ENCODE measurements around the gene PHF5A. TPM values are rescaled to one million over a fixed set of nuclear protein-coding genes. Genes with fewer than 3 reads are reported as not detected.
"Not testable (repeated sequence)": the region's sequence is repeated elsewhere in the genome, so short reads cannot be mapped to it uniquely, and the experiment has no call there.

PHF5A gene
- total RNA-seq, 1 donor from 2014 or later: 88.9 TPM

GRCh38 chr22:41470886-41471285, 2.4 kb upstream of the PHF5A start:
- DNase-seq (ENCODE audit: low read depth, low spot score): no peak
- Mint-ChIP-seq H3K27ac (ENCODE audit: unreplicated experiment) (no peak overlapping the region), H3K4me3 (peak overlapping the region; percentile 92), H3K27me3 (ENCODE audit: low read depth) (no peaks in the 10 kb centered on the region), H3K36me3 (ENCODE audit: low read depth) (peaks cover 6% of the 10 kb centered on the region), H3K4me1 (peaks cover 31% of the 10 kb centered on the region), H3K9me3 (no peaks in the 10 kb centered on the region)
- no peak for TF ChIP-seq CTCF (conservative IDR thresholded peaks at IDR 0.05)

DNA sequence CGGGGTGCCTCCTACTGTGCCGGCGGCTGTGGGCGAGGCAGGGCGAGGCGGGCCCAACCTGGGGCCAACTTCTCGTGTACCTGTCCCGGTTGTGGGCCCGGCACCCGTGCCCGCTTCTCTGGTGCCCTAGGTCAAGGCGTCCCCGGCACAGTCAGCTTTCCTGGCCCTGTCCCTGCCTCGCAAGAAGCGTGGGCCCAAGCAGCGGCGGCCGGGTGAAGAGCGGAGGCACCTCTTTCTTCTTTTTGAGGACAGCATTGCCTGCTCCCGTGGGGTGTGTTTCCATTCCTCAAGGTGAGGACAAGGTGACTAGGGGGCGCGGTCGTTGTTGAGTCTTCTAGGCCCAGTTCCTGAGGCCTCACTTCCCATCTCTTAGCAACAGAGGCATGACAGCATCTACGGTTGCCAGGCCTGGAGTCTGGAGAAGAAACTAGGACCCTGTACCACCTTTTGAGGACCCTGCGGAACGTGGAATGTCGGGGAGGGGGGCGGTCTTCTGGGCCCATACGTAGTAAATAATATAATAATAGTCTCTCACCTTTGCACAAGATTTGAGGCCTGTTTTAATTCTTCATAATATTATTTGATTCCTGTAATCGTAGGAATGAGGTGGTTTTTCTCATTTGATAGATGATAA, 843 bp upstream of the PHF5A start:
- Mint-ChIP-seq H3K27ac (ENCODE audit: unreplicated experiment) (peak overlapping the region; percentile 60), H3K4me3 (peak overlapping the region; percentile 92), H3K9me3 (no peaks in the 10 kb centered on the region), H3K36me3 (ENCODE audit: low read depth) (peaks cover 8% of the 10 kb centered on the region), H3K4me1 (peaks cover 31% of the 10 kb centered on the region), H3K27me3 (ENCODE audit: low read depth) (no peaks in the 10 kb centered on the region)
- no peak for DNase-seq (ENCODE audit: low read depth, low spot score)
- no peak for TF ChIP-seq CTCF (conservative IDR thresholded peaks at IDR 0.05)

DNA sequence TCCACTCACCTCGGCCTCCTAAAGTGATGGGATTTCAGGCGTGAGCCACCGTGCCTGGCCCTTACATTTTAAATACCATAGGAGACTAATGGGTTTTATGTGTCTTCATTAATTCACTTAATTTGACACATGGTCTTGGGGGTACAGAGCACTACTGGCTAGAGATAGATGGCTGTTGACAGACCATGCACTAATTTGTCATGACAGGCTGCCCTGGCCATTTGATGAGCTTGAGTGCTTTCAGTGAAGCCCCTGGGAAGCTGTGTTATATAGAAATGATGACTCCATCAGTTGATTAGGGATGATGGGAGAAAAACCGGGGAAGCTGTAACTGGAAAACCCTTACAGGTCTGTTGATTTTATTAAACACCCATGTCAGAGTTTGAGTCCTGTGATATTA, 6.6 kb downstream of the PHF5A start:
- H3K4me3 Mint-ChIP-seq: no peak overlapping the region
- TF ChIP-seq CTCF (conservative IDR thresholded peaks at IDR 0.05): no peak
- H3K4me1 Mint-ChIP-seq: peaks cover under 1% of the 10 kb centered on the region
- peaks cover 12% of the 10 kb centered on the region for H3K36me3 Mint-ChIP-seq (ENCODE audit: low read depth)
- H3K9me3 Mint-ChIP-seq: no peaks in the 10 kb centered on the region
- DNase-seq (ENCODE audit: low read depth, low spot score): no peak
- H3K27me3 Mint-ChIP-seq (ENCODE audit: low read depth): no peaks in the 10 kb centered on the region
- no peak overlapping the region for H3K27ac Mint-ChIP-seq (ENCODE audit: unreplicated experiment)

- H3K4me1 Mint-ChIP-seq; DNase-seq (ENCODE audit: low read depth, low spot score); H3K9me3 Mint-ChIP-seq; H3K27ac Mint-ChIP-seq (ENCODE audit: unreplicated experiment); H3K27me3 Mint-ChIP-seq (ENCODE audit: low read depth): not testable (repeated sequence)
- Mint-ChIP-seq H3K36me3 (ENCODE audit: low read depth) (peaks cover 12% of the 10 kb centered on the region), H3K4me3 (peak overlapping the region; percentile 27)
Observed at GRCh38 chr22:41460071-41460470, 8.4 kb downstream of the PHF5A start.

GRCh38 chr22:41459431-41459830, 9.1 kb downstream of the PHF5A start:
- DNase-seq (ENCODE audit: low read depth, low spot score): no peak
- H3K9me3 Mint-ChIP-seq: no peaks in the 10 kb centered on the region
- TF ChIP-seq CTCF (conservative IDR thresholded peaks at IDR 0.05): no peak
- no peaks in the 10 kb centered on the region for H3K27me3 Mint-ChIP-seq (ENCODE audit: low read depth)
- H3K4me3 Mint-ChIP-seq: no peak overlapping the region
- H3K36me3 Mint-ChIP-seq (ENCODE audit: low read depth): peaks cover 9% of the 10 kb centered on the region
- H3K4me1 Mint-ChIP-seq: no peaks in the 10 kb centered on the region
- H3K27ac Mint-ChIP-seq (ENCODE audit: unreplicated experiment): no peak overlapping the region

- DNase-seq (ENCODE audit: low read depth, low spot score): no peak
- Mint-ChIP-seq H3K36me3 (ENCODE audit: low read depth) (peaks cover 5% of the 10 kb centered on the region), H3K27ac (ENCODE audit: unreplicated experiment) (no peak overlapping the region), H3K4me1 (no peaks in the 10 kb centered on the region), H3K4me3 (no peak overlapping the region), H3K27me3 (ENCODE audit: low read depth) (no peaks in the 10 kb centered on the region), H3K9me3 (no peaks in the 10 kb centered on the region)
- no peak for TF ChIP-seq CTCF (conservative IDR thresholded peaks at IDR 0.05)
Observed at GRCh38 chr22:41458161-41458728, 10.2 kb downstream of the PHF5A start.
